Stomach (tissue), 4 donors: ENCODE data around the gene SCN10A.

ENCODE experiments used
- POLR2A ChIP-seq, 4 donors: fragments of 450-650 bp; IDR thresholded peaks; one replicate each; pipeline ENCODE4 v1.6.1; 2016; ENCODE audit warnings: antibody characterized with exemption in 4 of 4, control low read depth in 2 of 4, mild to moderate bottlenecking in 1 of 4, moderate library complexity in 1 of 4
- TF ChIP-seq, protein P1 (sequence below), 7 experiments: fragments of 450-650 bp in 4 of 7; fragments of 200-600 bp in 3 of 7; sonication (generic) in 3 of 7; IDR thresholded peaks; one replicate each; pipeline ENCODE4 v1.5.1; 2016 to 2019; ENCODE audit warnings: antibody characterized with exemption in 7 of 7, control low read depth in 2 of 7, mild to moderate bottlenecking in 1 of 7

GRCh38 chr3:38650248-38650951 lies 165.6 kb downstream of the SCN10A start:
- TF ChIP-seq, protein P1, sequence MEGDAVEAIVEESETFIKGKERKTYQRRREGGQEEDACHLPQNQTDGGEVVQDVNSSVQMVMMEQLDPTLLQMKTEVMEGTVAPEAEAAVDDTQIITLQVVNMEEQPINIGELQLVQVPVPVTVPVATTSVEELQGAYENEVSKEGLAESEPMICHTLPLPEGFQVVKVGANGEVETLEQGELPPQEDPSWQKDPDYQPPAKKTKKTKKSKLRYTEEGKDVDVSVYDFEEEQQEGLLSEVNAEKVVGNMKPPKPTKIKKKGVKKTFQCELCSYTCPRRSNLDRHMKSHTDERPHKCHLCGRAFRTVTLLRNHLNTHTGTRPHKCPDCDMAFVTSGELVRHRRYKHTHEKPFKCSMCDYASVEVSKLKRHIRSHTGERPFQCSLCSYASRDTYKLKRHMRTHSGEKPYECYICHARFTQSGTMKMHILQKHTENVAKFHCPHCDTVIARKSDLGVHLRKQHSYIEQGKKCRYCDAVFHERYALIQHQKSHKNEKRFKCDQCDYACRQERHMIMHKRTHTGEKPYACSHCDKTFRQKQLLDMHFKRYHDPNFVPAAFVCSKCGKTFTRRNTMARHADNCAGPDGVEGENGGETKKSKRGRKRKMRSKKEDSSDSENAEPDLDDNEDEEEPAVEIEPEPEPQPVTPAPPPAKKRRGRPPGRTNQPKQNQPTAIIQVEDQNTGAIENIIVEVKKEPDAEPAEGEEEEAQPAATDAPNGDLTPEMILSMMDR (IDR thresholded peaks at IDR 0.05), result no peak
- TF ChIP-seq POLR2A (IDR thresholded peaks at IDR 0.05), result peak in 1 of 4 donors; percentile 15
